Activated T-helper 1 cell treated with Interleukin-2 at 50 U/mL for 16 hours (primary cell): Measurements from ENCODE around the gene ERICH6.

Experiments
- DNase-seq: peaks from one replicate; pipeline ENCODE4 v3.0.0-alpha.2; 2020; ENCODE audit warnings: low read depth

The ERICH6 gene

DNA sequence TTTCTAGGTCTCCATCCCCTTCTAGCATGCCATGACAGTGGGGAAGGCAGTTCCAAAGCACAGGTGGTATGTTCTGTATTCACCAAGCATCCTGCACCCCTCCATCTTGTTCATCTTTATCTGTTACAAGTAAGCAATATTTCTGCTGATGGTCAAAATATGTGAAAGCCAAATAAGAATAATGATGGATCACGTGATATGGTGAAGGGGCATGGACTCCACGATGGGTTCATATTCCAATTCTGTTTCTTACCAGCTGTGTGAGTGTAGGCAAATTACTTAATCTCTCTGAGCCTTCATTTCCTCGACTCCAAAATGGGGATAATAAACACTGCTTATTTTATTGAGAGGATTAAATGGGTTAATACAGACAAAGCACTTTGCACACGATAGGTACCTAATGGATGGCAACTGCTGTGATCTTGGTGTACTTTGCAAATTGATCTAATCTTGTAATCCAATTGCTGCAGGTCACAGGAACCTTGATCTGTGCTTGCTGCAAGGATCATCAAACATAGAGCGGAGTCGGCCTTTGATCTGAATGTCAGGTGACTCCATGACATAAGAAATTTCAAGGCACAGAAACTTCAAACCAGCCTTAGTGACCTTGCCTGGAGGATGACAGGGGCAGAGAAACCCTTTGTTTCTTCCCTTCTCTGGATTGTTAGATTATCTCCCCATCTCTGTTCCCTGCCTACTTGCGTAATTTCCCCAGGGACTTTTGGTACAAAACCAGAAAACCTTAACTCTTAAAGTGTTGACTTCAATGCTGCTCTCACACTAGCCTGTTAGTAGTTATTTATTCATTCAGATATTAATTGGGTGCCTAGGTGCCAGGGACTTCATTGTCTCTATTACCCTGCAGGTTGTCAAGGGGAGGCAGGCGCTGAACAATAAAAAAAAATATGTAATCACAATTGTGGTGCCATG lies 33.4 kb upstream of the ERICH6 start:
- no peak for DNase-seq

DNA sequence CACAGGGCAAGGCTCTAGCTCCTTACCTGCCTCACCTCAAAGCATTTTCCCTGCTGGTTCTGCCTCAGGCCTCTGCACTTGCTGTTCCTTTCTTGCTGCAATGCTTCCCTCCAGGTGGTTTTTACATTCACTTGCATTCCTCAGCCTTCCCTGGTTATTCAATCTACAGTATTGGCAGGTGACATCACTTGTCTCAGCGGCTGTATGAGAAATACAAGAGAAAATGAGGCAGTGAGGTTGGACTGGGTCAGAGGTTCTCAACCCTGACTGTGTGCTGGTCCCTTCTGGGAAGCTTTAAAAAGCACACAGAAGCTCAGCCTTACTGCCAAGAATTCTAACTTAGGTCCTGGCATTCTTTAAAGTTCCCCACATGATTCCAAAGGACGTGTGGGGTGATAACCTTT lies 32.6 kb upstream of the ERICH6 start:
- no peak for DNase-seq

DNA sequence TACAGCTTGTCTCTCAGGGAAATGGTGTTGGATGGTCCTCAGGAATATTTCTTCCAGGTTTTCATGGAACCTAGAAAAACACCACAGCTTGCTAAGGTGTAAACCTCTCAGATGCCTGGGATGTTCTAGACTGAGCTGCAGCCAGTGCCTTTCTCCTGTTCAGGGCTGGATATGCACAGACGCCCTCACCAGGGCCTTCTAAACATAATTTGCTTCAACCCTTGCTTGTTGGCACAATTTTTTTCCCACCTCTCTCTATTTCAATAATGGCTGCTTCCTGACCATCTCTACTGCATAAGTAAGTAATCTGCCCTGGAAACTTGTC lies 31.0 kb upstream of the ERICH6 start:
- no peak for DNase-seq

- no peak for DNase-seq
These were observed 30.4 kb upstream of the ERICH6 start for GRCh38 chr3:150733936-150734794.

- DNase-seq = no peak
These were observed 29.7 kb upstream of the ERICH6 start for GRCh38 chr3:150733373-150733935.

DNA sequence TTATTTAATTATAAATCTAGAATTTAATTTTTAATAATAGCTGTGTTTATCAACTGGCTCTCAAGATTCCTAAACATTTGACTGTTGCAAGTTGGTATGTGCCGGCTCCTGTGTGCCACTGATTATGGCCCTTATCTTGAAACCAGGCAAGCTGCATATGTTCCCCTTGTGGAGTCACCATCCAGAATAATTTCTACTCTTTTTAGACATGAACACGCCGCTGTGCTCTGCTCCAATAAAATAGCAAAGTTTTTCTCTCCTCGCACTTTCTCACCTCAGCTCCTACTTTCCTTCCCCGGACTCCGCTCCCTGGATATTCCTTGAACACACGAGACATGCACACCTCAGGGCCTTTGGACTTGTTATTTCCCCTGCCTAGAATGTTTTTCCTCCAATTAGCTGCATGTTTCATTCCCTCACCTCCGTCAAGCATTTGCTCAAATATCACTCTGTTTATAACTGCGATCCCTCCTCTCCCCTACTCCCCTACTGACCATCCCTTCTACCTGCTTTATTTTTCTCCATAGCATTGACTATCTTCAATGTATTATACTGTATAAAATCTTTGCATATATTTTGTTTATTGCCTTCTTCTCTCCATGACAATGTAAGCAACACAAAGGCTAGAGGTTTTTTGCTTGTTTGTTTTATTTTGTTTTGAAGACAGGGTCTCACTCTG lies 26.1 kb upstream of the ERICH6 start:
- DNase-seq = no peak

DNA sequence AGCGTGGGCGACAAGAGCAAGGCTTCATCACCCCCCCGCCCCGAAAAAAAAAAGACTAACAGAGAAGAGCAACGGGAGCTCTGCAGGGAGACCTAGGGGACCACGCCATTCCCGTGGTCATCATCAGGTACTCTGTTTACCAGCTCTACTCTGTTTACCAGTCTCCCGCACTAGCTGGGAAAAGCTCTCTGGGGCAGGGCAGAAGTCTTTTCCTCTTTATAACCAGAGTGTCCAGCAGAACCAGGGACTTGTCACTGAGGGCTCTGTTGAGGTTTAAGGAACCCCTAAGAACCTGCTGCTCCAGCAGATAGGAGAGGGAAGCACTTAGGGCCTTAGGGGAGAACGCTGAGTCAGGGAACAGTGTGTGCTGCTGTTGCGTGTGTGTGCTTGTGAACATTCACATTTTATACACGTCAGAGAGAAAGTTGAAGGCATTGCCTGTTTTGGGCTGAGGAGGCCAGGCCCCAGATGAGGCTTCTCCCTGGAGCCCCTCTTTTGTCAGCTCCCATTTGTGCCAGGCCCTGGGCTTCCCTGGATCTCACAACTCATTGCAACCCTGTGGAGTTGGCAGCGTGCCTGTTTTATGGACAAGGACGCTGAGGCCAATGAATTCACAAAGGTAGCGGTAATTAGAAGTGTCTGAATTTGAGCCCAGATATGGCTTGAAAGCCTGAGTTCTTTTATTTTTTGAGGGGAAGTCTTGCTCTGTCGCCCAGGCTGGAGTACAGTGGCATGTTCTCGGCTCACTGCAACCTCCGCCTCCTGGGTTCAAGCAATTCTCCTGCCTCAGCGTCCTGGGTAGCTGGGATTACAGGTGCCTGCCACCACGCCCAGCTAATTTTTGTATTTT lies 24.2 kb upstream of the ERICH6 start:
- no peak for DNase-seq

DNA sequence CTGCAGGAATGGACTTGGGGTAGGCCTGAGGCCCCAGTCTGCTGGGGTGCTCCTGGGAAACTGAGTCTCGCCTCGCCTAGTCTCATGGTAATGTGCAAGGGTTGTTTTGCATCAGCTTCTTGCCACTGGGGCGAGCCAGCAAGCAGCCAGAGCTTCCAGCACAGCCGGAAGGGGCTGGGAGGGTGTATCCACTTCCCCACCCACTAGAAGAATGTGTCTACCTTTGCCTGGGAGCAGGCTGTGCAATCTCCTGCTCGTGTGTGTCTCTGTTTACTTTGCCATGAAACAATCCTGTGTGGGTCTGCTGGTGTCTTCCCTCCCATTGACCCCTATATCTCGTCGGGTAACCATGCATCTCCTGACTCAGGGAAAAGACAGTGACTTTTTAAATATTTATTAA lies 21.8 kb upstream of the ERICH6 start:
- DNase-seq = no peak

- DNase-seq = no peak
These were observed 20.2 kb upstream of the ERICH6 start for GRCh38 chr3:150723946-150724345.

- no peak for DNase-seq
These were observed 18.5 kb upstream of the ERICH6 start for GRCh38 chr3:150722267-150722666.

DNA sequence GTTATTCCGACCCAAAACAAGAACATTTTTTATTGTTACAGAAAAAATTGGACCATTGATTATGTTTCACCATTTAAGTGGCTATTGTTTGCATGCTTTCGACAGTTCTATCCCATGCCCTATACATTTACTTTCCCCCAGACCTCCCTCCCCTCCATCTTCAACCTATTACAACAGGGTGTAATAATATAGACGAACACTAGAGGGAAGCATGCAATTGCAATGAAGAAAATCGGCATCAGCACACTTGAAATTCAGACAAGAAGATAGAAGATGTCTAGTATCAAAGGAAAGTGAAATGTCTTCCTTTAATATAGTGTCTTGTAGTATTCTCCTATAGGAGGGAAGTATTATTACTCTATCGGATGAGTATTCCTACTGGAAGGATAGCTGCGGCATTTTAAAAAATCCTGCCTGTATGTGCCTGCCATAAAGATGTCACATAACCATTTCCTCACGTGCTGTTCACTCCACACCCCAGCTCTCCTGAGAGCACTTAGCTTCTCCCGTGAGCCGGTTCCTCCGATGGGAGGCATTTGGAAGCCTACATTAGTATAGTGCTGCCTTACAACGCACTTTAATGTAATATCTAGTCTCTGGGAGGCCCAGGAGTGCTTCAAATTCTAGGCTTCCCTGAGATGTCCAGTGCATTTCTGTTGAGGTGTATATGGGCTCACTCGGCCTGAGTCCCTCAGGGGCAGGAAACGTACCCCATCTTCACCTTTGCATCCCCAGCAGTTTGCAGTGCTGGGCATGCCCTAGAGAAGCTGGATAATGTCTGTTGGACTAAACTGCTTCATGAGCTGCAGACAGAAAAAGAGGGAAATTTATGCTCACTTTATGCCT lies 17.8 kb upstream of the ERICH6 start:
- DNase-seq = no peak

GRCh38 chr3:150720444-150720843 lies 16.7 kb upstream of the ERICH6 start:
- DNase-seq = no peak

- no peak for DNase-seq
These were observed 6.4 kb upstream of the ERICH6 start for GRCh38 chr3:150710097-150710496.

- peak; percentile 10 for DNase-seq
These were observed 393 bp downstream of the ERICH6 start for GRCh38 chr3:150703299-150703755.

DNA sequence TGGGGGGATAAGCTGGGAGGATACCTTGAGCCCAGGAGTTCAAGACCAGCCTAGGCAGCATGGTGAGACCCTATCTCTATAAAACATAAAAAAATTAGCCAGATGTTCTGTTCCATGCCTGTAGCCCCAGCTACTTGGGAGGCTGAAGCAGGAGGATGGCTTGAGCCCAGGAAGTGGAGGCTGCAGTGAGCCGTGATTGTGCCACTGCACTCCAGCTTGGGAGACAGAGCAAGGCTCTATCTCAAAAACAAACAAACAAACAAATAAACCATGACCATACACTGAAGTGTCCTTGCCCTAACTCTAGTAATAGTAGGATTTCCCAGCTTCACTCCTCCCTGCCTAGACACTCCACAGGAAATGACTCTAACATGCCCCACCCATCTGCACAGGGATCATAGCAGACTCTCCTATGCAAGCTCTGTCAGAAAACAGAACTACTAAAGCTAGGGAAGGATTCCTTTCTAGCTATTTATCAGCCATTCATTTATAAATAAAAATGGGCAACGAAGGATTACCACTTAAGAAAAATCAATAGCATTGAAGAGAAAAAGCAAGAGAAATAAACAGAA lies 4.6 kb downstream of the ERICH6 start:
- no peak for DNase-seq

DNA sequence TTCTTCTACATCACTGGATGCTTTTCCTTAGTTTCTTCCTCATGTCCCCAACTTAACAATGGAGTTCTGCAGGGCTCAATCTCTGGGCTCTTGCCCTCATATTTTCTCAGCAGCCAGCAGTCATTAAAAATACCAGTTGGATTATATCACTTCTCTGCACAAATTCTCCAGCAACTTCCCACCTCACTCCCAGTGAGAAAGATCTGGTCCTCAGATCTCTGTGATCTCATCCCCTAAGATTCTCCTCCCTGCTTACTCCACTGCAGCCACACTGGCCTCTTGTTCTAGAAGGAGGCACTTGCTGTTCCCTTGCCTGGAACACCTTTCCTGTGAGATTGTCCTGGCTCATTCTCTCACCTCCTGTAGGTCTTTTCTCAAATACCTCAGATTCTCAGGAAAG lies 6.1 kb downstream of the ERICH6 start:
- DNase-seq = no peak

DNA sequence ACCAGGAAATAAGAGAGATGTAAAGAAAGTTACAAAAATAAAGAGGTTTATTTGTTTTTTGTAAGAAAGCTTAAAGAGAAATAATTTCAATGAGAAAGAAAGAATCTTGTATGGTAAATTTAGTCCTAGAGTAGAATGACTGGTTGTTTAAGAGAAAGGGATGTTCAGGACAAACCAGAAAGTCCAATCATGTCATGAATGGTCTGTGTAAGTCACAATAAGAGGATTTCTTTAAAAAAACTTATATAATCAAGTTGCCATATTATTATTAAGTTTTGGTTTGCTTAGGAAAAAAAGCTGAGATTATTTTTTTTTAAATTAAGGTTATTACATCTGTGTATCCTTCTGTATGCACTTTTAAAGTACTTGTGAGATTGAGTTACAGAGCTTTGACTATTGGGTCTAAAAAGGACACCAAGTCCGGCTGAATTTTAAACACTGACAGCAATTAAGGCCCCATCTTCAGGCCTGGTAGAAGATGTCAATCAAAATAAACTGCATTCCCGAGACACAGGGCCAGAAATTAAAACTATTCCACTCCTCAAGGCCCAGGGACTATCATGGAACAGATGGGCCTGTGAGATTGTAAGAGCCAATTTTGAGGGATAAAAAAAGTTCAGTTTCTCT lies 12.2 kb downstream of the ERICH6 start:
- no peak for DNase-seq

- no peak for DNase-seq
These were observed 16.1 kb downstream of the ERICH6 start for GRCh38 chr3:150687613-150688012.

DNA sequence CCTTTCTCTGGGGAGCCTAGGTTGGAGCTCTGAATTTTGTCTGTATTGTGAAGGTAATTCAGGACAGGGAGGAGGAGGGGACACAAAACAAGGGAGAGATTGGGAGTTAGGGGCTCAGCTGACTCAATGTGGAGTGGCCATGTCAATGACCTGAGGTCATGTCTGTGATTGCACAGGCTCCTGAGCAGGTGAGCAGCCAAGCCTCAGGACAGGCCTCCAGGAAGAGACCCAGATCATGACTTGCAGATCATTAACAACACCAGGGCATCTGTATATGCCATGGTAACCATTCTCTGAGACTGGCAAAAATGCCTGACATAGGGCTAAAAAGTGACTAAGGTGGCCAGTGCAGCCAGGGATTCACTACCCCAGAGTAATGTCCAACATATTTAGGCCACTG lies 20.9 kb downstream of the ERICH6 start:
- no peak for DNase-seq

GRCh38 chr3:150682279-150682678 lies 21.4 kb downstream of the ERICH6 start:
- DNase-seq = no peak
